ENCODE measurements around the gene KCNJ11.

DNA sequence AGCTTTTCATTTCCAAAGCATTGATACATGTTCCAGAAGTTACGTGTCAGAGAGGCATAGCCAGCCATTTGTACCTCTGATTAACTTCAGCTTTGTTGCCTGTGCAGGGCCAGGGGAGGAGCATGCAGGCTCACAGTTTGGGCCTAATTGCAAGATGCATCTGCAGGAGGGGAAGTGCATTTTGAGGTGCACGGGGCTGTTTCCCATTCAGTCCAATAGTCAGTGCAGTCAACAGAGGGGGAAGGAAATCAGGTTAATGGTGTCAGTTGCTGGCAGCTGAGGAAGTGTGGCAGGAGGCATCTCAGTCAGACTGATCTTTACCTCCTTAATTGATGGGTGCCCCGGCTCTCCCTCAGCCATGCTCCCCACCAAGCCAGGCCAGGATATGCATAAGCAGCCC is 48.9 kb upstream of the KCNJ11 start:
- TF ChIP-seq RFX5 (IDR thresholded peaks at IDR 0.05; ENCODE audit: low read depth, low read length) (no peak), JUND (IDR thresholded peaks at IDR 0.05; ENCODE audit: low read depth, low read length) (no peak), TCF7 (IDR thresholded peaks at IDR 0.05; ENCODE audit: borderline replicate concordance) (no peak), TBL1XR1 (IDR thresholded peaks at IDR 0.05; ENCODE audit: low read depth, low read length) (no peak)
- TF ChIP-seq, protein P1, sequence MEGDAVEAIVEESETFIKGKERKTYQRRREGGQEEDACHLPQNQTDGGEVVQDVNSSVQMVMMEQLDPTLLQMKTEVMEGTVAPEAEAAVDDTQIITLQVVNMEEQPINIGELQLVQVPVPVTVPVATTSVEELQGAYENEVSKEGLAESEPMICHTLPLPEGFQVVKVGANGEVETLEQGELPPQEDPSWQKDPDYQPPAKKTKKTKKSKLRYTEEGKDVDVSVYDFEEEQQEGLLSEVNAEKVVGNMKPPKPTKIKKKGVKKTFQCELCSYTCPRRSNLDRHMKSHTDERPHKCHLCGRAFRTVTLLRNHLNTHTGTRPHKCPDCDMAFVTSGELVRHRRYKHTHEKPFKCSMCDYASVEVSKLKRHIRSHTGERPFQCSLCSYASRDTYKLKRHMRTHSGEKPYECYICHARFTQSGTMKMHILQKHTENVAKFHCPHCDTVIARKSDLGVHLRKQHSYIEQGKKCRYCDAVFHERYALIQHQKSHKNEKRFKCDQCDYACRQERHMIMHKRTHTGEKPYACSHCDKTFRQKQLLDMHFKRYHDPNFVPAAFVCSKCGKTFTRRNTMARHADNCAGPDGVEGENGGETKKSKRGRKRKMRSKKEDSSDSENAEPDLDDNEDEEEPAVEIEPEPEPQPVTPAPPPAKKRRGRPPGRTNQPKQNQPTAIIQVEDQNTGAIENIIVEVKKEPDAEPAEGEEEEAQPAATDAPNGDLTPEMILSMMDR (IDR thresholded peaks at IDR 0.05 in 2 of 3, conservative IDR thresholded peaks at IDR 0.05 in 1 of 3; ENCODE audit: control insufficient read depth in 2 of 3, extremely low read depth in 1 of 3, insufficient read depth in 1 of 3, low read depth in 3 of 3, low read length in 3 of 3) = no peak
- TF ChIP-seq, protein P2, sequence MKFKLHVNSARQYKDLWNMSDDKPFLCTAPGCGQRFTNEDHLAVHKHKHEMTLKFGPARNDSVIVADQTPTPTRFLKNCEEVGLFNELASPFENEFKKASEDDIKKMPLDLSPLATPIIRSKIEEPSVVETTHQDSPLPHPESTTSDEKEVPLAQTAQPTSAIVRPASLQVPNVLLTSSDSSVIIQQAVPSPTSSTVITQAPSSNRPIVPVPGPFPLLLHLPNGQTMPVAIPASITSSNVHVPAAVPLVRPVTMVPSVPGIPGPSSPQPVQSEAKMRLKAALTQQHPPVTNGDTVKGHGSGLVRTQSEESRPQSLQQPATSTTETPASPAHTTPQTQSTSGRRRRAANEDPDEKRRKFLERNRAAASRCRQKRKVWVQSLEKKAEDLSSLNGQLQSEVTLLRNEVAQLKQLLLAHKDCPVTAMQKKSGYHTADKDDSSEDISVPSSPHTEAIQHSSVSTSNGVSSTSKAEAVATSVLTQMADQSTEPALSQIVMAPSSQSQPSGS (IDR thresholded peaks at IDR 0.05; ENCODE audit: low read length) = no peak
- TF ChIP-seq, protein P3, sequence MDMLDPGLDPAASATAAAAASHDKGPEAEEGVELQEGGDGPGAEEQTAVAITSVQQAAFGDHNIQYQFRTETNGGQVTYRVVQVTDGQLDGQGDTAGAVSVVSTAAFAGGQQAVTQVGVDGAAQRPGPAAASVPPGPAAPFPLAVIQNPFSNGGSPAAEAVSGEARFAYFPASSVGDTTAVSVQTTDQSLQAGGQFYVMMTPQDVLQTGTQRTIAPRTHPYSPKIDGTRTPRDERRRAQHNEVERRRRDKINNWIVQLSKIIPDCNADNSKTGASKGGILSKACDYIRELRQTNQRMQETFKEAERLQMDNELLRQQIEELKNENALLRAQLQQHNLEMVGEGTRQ (IDR thresholded peaks at IDR 0.05; ENCODE audit: borderline replicate concordance, low read depth, low read length) = no peak
